GM18507 (cell line): ENCODE data around the gene CAMK1D.

Source experiments
- DNase-seq: peaks from one replicate; pipeline ENCODE4 v3.0.0; 2011; ENCODE audit warnings: low read depth; ENCODE audit not compliant: insufficient read length; ENCODE audit errors: extremely low spot score
- FAIRE-seq: peaks from 2 replicates; lab custom pipeline; 2011; peaks lifted over from hg19 to GRCh38; lab: Jason Lieb, UNC

Gene CAMK1D

DNA sequence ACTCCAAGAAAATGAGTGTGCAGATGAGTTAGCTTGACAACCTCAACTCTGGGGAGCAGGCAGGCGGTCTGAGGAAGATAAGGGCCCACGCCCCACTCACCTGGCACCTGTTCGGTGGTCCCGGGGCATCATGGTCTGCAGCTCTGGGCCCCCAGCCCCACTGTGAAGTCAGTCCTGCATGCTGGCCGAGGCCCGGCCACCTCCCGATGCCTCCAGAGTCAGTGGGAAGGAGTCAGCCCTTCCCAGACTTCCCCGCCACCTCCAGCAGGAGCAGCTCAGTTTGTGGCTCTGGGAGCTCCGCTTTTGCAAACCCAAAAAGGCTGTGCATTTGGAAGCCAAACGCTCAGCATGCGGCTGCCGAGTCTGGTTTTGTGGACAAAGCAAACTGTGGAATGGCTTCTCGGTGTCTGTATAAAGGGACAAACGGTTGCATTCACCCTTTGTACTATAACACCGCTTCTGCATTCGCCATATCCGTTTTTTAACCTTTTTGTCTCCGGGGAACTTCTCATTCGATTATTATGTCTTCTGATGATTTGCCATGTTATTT, 484.8 kb downstream of the CAMK1D start:
- no peak for DNase-seq
- FAIRE-seq: no peak

DNA sequence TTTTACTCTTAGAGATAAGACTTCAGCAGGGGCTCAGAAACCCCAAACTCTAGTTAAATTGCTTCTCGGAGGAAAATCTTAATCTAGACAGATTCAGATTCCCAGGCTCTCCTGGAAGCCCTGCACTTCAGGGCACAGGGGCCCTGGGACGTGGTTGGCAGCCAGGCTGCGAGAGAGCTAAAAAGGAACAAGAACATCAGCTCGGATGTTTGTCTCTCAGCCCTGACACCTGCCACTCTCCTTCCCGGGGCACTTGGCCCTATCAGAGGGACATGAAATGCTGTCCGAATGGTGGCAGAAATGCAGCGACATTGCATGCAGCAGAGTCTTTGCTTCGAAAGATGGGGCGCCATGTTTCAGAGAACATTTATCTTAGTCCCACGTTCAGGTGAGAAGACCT, 485.4 kb downstream of the CAMK1D start:
- DNase-seq (no peak), FAIRE-seq (no peak)

DNA sequence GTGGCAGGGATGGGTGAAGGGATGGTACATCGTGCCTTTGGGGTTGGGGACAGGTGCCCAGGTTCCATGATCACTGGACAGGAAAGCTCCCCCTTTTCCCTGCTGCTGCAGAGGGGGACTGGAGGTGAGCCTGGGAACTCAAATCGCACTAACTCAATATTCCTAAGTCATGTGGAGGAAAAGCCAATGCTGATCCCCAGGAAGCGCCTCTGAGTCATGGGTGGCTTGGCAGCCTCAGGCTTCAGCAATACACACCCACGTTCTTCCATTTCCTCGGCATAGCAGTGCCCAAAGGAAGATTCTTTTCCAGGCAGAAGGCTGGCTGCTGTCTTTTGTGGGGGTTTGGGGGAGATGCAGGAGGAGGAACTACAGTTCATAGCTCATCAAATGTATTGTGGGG, 486.4 kb downstream of the CAMK1D start:
- FAIRE-seq: no peak
- no peak for DNase-seq

DNA sequence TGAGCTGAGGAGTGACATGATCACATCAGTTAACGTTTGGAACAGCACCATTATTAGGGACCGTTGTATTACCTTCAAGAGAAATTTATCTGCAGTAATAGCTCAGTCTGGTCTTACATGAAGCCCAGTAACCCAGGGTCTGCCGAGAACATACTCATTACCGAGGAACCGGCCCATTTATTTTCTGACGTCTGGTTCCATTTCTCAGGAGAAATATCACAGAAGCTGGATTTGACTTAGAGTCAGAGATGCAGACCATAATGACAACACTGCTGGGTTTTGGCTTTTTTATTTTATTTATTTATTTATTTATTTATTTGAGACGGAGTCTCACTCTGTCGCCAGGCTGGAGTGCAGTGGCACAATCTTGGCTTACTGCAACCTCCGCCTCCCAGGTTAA, 489.0 kb downstream of the CAMK1D start:
- FAIRE-seq: no peak
- DNase-seq: no peak

DNA sequence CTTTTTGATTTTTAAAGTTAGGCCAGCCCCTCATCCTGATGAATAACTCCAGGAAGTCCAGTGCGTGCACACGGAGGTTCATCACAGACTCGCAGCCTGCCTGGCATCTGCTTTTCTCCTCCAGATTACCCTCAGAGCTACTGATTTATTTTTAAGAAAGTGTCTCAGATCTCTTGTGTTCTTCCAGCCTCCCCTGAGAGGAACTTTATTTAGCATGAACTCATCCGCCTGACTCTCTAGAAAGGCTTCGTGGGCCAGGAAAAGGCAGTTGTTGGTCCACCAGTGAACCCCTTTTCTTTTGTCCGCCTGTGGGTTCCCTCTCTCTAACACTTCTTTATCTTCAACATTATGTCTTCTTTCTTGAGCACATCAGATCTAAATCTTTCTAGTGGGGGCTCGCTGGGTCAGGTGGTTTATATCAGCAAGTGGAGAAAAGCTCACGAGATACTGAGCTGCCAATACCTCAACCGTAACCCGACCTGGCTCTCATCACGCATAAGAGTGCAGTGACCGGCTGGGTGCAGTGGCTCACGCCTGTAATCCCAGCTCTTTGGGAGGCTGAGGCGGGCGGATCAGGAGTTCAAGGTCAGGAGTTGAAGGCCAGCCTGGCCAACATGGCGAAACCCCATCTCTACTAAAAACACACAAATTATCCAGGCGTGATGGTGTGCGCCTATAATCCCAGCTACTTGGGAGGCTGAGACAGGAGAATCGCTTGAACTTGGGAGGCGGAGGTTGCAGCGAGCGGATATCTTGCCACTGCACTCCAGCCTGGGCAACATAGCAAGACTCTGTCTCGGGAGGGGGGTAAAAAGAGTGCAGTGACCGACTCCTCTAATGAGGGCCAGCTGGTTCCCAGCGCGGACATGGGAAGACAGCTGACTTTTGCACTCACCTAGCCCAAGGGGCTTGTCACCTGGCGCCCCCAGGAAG, 489.9 kb downstream of the CAMK1D start:
- FAIRE-seq: no peak
- DNase-seq: no peak

DNA sequence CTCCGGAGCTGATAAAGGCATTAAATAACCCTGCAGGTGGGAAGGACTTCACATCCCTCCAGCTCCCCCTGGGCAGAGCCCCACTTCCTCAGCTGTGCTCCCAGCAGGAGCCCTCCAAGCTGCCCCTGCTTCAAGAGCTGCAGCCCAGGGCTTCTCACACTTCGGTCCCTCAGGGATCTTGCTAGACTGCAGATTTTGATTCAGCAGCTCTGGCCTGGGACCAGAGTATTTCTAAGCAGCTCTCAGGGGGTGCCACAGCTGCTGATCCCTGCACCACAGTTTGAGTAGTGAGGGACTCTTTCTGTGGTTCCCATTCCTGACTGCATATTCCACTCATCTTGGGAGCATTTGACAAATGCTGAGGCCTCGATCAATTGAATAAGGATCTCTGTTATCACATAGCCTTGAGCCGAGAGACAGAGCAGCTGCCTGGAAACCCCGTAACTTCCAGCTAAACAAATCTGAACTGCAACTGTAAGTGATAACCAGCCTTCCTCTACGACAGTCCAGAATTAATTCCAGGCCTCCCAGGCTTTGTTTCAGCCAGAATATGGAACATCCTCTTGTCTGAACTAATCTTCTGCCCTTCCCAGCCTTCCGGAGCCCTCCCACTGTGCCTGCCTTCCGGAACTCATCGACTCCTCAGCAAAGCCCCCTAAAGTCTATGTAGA, 490.7 kb downstream of the CAMK1D start:
- FAIRE-seq (no peak), DNase-seq (no peak)

DNA sequence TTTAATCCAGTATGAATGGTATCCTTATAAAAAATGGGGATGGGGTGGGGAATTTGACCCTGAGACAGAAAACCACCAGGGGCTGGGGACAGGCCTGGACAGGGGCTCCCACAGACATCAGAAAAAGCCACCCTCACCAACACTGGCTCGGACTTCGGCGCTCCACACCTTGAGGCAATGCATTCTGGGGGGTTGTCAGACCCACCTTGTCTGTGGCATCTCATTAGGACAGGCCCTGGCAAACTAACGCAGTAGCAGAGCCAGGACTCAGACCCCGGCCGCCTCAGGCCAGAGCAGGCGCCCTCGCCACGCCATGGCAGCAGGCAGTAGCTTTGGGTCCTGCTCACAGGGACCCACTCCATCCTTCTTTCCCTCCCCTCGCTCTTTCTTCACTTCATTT, 492.1 kb downstream of the CAMK1D start:
- FAIRE-seq (no peak), DNase-seq (no peak)

DNA sequence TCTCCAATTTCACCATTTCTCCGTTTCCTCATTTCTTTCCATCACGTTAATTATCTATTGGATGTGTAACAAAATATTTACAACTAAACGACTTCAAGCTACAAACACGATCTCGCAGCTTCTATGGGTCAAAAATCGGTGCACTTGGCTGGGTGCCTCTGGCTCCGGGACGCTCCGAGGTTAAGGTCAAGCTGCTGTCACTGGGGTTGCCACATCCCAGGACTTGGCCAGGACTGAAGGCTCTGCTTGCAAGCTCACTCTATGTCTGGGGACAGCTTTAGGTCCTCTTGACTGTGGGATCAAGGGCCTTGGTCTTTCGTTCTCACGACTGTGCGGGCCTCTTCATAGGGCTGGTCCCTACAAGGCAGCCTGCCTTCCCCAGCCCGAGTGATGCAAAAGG, 492.5 kb downstream of the CAMK1D start:
- FAIRE-seq: no peak

DNA sequence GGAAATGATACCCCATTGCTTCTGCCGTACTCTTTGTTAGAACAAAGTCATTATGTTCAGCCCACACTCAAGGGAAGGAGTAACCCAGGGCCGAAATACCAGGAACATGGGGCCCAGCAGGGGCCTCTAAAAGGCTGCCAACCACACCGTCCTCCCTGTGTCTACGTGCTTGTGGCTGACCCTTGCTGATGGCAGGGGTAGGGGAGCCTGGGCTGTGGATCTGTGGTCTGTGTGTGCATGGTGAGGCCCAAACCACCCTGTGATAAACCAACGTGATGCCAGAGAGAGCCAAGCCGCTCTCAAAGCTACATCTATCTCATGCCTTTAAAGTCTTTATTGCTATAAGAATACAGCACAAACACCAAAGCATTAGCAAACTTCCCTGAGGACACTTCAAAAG, 493.0 kb downstream of the CAMK1D start:
- FAIRE-seq: no peak
- DNase-seq: no peak

More for the DNA sequence above, 492.5 kb downstream of the CAMK1D start:
- DNase-seq: no peak

DNA sequence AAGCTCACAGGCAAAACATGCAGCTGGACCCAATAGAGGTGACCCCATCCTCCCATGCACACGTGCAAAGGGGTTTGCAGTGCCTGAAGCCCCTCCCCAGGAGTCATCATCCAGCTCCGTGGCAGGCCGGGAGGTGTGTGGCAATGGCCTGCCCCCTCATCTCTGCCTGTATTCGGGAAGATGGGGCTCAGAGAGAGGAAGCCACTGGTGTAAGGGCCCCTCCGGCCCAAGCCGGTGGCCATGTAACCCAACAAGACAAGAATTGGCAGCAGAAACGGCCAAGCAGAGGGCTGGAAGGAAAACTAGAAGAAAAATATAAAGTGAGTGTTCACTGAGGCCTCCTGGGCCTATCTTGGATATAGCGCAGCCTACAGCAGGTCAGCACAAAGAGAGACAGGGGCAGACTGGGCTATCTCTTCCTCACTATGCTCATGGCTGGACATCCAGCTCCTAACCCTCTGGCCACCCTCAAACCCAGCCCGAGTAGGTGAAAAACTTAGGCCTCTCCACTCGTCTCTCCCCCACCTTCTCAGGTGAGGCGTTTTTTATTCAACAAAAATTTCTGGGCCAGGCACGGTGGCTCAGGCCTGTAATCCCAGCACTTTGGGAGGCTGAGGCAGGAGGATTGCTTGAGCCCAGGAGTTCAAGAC, 494.1 kb downstream of the CAMK1D start:
- FAIRE-seq: no peak
- no peak for DNase-seq

DNA sequence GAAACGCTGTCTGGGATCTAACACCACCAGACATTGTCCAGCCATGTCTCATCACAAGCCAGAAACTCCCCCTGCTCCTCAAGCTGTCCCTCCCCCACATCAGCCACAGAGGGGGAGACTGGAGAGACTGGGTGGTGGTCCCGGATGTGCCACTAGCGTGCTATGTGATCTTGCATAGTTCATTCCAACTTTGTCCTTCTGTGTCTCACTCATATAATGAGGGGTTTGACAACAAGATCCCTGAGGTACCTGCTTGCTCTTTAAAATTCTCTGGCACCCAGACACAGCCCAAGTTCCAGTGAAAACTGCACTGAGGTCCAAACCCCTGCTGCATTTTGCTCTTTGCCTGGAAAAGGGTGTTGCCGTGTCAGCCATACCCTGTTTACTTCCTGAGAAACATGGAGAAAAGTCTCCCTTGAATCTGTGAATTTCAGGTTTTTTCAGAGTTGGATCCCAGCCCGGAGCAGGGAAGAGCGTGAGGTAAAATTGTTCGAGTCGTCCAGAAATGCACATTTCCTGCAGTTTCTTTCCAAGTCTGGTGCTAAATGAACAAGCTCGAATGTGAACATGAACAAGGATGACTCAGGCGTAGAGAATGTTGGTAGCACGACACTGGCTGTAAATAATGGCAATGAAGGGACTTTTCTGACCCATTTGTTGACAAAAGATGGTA, 495.6 kb downstream of the CAMK1D start:
- FAIRE-seq (no peak), DNase-seq (no peak)

DNA sequence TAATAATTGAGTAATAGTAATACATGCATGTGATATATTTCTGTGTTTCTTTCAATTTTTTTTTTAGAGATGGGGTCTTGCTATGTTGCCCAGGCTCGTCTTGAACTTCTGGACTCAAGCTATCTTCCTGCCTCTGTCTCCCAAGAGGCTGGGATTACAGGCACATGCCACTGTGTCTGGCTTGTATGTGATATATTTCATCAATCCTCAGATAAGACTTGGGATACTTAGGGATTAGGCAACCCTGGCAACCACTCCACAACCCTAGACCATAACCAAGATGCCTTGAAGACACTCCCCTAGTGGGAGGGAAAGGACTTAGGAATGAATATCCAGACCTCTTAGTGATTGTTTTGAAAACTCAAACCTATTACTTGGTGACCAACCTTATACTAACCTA, 497.4 kb downstream of the CAMK1D start:
- no peak for FAIRE-seq

DNA sequence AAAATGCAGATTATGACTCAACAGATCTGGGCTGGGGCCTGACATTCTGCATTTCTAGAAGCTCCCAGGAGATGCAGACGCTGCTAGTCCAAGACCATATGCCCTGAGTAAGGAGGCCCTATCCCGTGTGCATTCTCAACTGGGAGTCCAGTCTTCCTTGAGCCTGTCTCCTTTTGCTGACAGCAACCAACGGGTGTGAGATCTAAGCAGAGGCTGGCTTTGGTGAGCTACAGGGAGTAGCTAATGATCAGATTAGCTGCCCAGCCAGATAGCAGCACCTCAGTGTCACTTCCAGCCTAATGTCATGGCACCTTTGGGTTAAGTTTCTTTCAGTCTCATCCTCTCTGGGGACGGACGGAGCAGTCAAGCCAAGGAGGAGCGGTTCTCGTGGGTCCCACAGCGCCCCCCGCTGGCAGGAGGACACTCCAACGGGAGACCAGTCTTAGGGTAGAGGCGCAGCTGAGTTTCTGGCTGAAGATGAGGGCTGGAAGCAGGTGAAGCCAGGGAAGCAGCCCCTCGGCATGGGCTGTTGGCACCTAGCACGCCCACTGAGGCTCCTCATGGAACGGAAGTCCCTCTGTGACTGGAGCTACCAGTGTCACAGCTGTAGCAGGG, 498.1 kb downstream of the CAMK1D start:
- FAIRE-seq (no peak), DNase-seq (no peak)

More for the DNA sequence above, 497.4 kb downstream of the CAMK1D start:
- DNase-seq: no peak

DNA sequence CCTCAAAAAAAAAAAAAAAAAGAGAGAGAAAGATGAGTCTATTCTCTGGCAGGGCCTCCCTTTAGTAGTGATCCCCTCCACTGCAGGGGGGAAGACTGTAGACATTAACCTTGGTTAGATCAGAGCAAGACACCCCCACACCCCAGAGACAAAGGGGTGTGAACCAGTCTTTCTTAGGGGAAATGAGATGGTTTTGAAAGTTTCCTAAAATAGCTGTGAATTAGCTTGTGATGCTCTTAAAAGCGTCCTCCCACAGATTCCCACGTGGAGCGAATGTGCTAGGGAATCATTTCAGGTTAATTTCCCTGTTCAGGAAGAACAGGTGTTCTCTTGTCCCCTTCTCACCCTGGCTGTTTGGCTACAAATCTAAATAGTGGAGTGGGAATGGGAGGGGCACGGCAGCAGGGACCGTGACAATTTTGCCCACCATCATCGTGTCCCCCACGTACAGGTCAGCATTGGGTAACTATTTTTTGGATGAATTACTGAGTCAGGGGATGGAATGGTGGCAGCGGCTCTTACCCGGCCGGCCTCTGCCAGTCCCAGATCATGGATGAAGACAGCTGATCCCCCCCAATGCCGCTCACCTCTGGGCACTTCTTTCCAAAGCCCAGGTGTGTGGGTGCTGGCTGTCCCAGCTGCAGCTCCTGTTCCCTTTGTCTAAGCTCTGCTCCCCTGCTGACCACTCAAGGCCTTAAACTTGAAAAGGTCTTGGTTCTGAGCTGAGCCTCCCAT, 499.3 kb downstream of the CAMK1D start:
- FAIRE-seq: no peak
- DNase-seq: no peak

DNA sequence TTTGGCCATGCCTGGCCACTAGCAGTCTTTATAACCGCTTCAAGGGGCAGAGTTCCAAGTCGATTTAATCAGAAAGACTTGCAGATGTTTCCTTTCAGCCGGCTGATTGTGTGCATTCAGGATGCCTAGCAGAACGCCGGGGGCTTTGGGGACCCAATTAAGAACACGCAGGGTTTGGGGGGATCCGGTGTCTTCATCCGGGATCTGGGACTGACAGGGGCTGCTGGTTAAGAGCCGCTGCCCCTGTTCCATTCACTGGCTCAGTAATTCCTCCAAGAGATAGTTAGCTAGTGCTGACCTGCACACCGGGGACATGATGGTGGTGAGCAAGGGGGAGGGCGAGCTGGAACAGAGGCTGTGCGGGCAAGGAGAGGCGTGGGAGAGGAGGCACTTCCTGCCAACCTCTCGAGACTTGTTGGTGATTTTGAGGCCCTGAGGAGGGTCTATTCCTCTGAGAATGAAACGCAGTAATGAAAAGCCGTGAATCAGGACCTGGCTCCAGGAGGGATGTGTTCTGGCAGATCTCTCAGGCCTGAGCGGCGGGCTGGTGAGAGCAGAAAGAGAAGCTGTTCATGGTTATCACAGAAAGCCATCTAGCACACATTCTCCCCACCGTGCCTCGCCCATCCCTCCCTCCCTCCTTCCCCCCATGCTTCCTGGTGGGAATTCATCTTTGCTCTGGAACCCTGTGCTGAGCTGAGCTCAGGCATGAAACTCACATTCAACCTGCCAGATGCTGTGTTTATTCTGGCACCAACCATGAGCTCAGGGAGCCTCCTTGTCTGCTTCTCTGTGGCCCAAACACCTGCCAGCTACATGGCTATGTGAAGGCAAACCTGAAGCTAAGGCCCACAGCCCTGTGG, 500.2 kb downstream of the CAMK1D start:
- DNase-seq (no peak), FAIRE-seq (no peak)

DNA sequence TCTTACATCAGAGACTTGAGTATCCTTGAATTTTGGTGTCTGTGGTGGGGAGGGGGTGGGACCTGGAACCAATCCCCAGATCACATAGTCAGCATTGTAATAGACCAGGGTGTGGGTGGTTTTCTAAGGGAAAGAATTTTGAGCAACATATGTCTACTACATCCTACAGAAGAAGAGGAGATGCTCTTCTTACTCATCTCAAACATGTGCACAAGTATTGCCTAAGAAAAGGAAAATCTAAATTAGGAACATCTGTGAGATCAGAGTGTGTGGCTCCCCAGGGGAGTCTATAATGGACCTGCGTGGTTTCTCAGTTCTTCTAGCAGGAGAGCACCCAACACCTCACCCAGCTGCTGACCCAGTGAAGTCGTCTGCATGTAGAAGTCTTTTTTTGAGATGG, 503.3 kb downstream of the CAMK1D start:
- no peak for FAIRE-seq
- no peak for DNase-seq

DNA sequence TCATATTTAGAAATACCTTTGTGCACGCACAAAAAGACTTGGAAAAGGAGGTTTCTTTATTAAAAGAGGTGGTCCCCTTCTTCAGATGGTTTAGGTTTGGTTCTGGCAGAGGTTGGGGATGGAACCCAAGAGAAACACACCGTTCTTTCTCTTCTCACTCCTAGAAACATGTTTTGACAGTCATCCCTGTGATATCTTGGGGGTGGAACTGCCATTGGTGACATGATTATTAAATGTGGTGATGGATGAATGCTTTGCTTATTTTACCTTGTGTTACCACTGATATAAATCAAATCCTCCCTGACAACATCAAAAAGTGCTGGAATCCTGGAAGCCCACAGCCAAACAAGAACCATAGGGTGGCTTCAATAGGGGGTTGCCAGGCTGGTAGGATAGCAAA, 505.6 kb downstream of the CAMK1D start:
- DNase-seq (no peak), FAIRE-seq (no peak)

DNA sequence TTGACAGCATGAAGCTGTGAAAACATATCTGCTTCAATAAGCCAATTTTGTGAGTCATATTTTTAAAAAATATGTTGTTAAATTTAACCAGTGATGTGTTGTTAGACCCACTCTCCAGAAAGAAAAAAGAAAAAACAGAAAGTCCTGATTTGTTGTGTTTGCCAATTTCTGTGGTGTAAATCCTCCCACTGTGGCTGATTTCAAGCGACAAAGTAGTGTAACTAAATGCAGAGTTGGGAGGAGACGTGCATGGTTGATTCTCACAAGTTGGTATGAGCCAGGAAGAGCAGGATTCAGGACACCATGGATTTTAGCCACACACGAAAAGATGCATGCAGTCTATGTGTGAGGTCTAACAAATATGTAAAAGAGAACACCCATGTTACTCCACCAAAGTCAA, 513.1 kb downstream of the CAMK1D start:
- FAIRE-seq (no peak), DNase-seq (no peak)
